HEK293 (cell line): ENCODE data around the gene HRC.

Experiments used
- CTCF ChIA-PET: fragments of 350-600 bp; formaldehyde crosslinking; extraction: SDS; loops from one replicate; lab custom pipeline; 2021; ENCODE audit warnings: antibody characterized with exemption; lab: Yijun Ruan, JAX
- POLR2A ChIA-PET: fragments of 300-600 bp; formaldehyde crosslinking; extraction: SDS; loops from one replicate; lab custom pipeline; 2020; ENCODE audit warnings: antibody characterized with exemption, inconsistent platforms; lab: Yijun Ruan, JAX
- H3K27ac ChIP-seq: fragments of 200-500 bp; sonication (Bioruptor generic); 2 replicates; pipeline ENCODE4 v1.5.1; 2014; ENCODE audit warnings: low read depth, low read length, control low read depth, inconsistent platforms; ENCODE audit errors: extremely low read depth
- H3K36me3 ChIP-seq, 2 experiments: fragments of 200-500 bp in 1 of 2; sonication (Bioruptor generic) in 1 of 2; 1 replicate in 1 of 2; 2 replicates in 1 of 2; pipeline ENCODE4 v1.5.1; 2014 to 2017; ENCODE audit warnings: inconsistent platforms in 2 of 2, low read length in 2 of 2; ENCODE audit not compliant: control insufficient read depth in 2 of 2, insufficient read depth in 1 of 2
- H3K4me1 ChIP-seq: fragments of 200-500 bp; sonication (Bioruptor generic); 2 replicates; pipeline ENCODE4 v1.5.1; 2014; ENCODE audit warnings: mild to moderate bottlenecking, low read length, inconsistent platforms; ENCODE audit not compliant: control insufficient read depth, insufficient read depth
- H3K4me3 ChIP-seq: 2 replicates; pipeline ENCODE4 v1.5.1; 2011; ENCODE audit warnings: low read depth, mild to moderate bottlenecking, control low read depth, low read length, moderate library complexity
- H3K9me3 ChIP-seq: fragments of 200-500 bp; sonication (Bioruptor generic); 2 replicates; pipeline ENCODE4 v1.5.1; 2014; ENCODE audit warnings: low read depth, low read length, inconsistent platforms; ENCODE audit not compliant: control insufficient read depth, insufficient read depth
- INSM2 ChIP-seq: fragments of 450-650 bp; formaldehyde crosslinking; IDR thresholded peaks from 2 replicates; pipeline ENCODE4 v1.5.1; 2016; ENCODE audit warnings: missing biosample characterization, missing genetic modification characterization
- OSR2 ChIP-seq: fragments of 450-650 bp; formaldehyde crosslinking; IDR thresholded peaks from 2 replicates; pipeline ENCODE4 v1.5.1; 2016; ENCODE audit warnings: missing biosample characterization, missing genetic modification characterization
- PATZ1 ChIP-seq: fragments of 450-650 bp; formaldehyde crosslinking; IDR thresholded peaks from 2 replicates; pipeline ENCODE4 v1.5.1; 2016; ENCODE audit warnings: missing biosample characterization, missing genetic modification characterization
- PRDM1 ChIP-seq: fragments of 450-650 bp; formaldehyde crosslinking; IDR thresholded peaks from 2 replicates; pipeline ENCODE4; 2016; ENCODE audit warnings: missing biosample characterization, missing genetic modification characterization
- PRDM2 ChIP-seq: fragments of 450-650 bp; formaldehyde crosslinking; IDR thresholded peaks from 2 replicates; pipeline ENCODE4 v1.5.1; 2016; ENCODE audit warnings: missing biosample characterization, missing genetic modification characterization, borderline replicate concordance
- TSHZ1 ChIP-seq: fragments of 450-650 bp; formaldehyde crosslinking; IDR thresholded peaks from 2 replicates; pipeline ENCODE4 v1.5.1; 2016; ENCODE audit warnings: missing biosample characterization, missing genetic modification characterization, borderline replicate concordance
- ZBTB6 ChIP-seq: fragments of 450-650 bp; formaldehyde crosslinking; IDR thresholded peaks from 2 replicates; pipeline ENCODE4 v1.5.1; 2017; ENCODE audit warnings: missing biosample characterization, missing genetic modification characterization
- ZBTB8A ChIP-seq: fragments of 450-650 bp; formaldehyde crosslinking; IDR thresholded peaks from 2 replicates; pipeline ENCODE4 v1.5.1; 2016; ENCODE audit warnings: missing biosample characterization, missing genetic modification characterization
- ZNF292 ChIP-seq: fragments of 450-650 bp; formaldehyde crosslinking; IDR thresholded peaks from 2 replicates; pipeline ENCODE4 v1.5.1; 2016; ENCODE audit warnings: low read depth, missing biosample characterization, missing genetic modification characterization, borderline replicate concordance
- ZNF354C ChIP-seq: fragments of 450-650 bp; formaldehyde crosslinking; IDR thresholded peaks from 2 replicates; pipeline ENCODE4 v1.5.1; 2016; ENCODE audit warnings: missing biosample characterization, missing genetic modification characterization, low read depth, borderline replicate concordance
- ZNF37A ChIP-seq: fragments of 450-650 bp; IDR thresholded peaks from 2 replicates; pipeline ENCODE4 v1.5.1; 2018; ENCODE audit warnings: missing biosample characterization, missing genetic modification characterization
- ZNF501 ChIP-seq: fragments of 450-650 bp; formaldehyde crosslinking; IDR thresholded peaks from 2 replicates; pipeline ENCODE4 v1.5.1; 2016; ENCODE audit warnings: missing biosample characterization, missing genetic modification characterization
- ZNF558 ChIP-seq: fragments of 450-650 bp; formaldehyde crosslinking; IDR thresholded peaks from 2 replicates; pipeline ENCODE4 v1.5.1; 2016; ENCODE audit warnings: missing biosample characterization, missing genetic modification characterization
- ZNF560 ChIP-seq: fragments of 450-650 bp; formaldehyde crosslinking; IDR thresholded peaks from 2 replicates; pipeline ENCODE4 v1.5.1; 2017; ENCODE audit warnings: missing biosample characterization, missing genetic modification characterization, borderline replicate concordance
- ZNF624 ChIP-seq: fragments of 450-650 bp; formaldehyde crosslinking; IDR thresholded peaks from 2 replicates; pipeline ENCODE4 v1.5.1; 2017; ENCODE audit warnings: missing biosample characterization, missing genetic modification characterization
- ZNF664 ChIP-seq: fragments of 450-650 bp; formaldehyde crosslinking; IDR thresholded peaks from 2 replicates; pipeline ENCODE4 v1.5.1; 2016; ENCODE audit warnings: missing biosample characterization, missing genetic modification characterization
- ZNF747 ChIP-seq: fragments of 450-650 bp; formaldehyde crosslinking; IDR thresholded peaks from 2 replicates; pipeline ENCODE4 v1.5.1; 2016; ENCODE audit warnings: missing biosample characterization, missing genetic modification characterization

Gene HRC

GRCh38 chr19:49155005-49155819, at the start of gene HRC:
TSS of gene HRC (minus strand) at chr19:49155396. CDS start at chr19:49155237, 159 bp downstream.
- Histone ChIP-seq H3K4me3 (no peak within 1 kb of the TSS), H3K27ac (no peak within 1 kb of the TSS), H3K4me1 (peaks cover 7% of the 10 kb centered on the region), H3K9me3 (no peaks in the 10 kb centered on the region), H3K36me3 (no peaks in the 10 kb centered on the region)
- TF ChIP-seq PRDM2 = no peak
- no peak for TF ChIP-seq PRDM1 (tag by site-specific recombination)
- no peak for TF ChIP-seq ZNF292 (tag by site-specific recombination)
- no peak for TF ChIP-seq TSHZ1
- TF ChIP-seq ZNF664 (tag by site-specific recombination) = no peak
- TF ChIP-seq ZNF37A (tag by site-specific recombination) = no peak
- TF ChIP-seq ZNF354C = no peak
- no peak for TF ChIP-seq ZBTB8A (tag by site-specific recombination)
- TF ChIP-seq ZNF560 = no peak
- POLR2A ChIA-PET = interaction anchor here (0.6 kb wide), 1 partner anchor 28 kb away, joined by 3 read pairs; no protein-coding TSS in a partner anchor
- CTCF ChIA-PET = interaction anchor here (0.7 to 1.3 kb wide), 3 partner anchors 9 to 70 kb away, joined by 3 to 6 read pairs (median 4); no protein-coding TSS in a partner anchor

- Histone ChIP-seq H3K36me3 (peaks cover 6 to 23% of the 10 kb centered on the region in 2 experiments; a peak in 2 of 3 replicates), H3K4me3 (no peak overlapping the region), H3K9me3 (no peaks in the 10 kb centered on the region), H3K27ac (no peak overlapping the region), H3K4me1 (no peaks in the 10 kb centered on the region)
- CTCF ChIA-PET = interaction anchor here (0.7 to 1.3 kb wide), 3 partner anchors 12 to 333 kb away, joined by 3 read pairs; no protein-coding TSS in a partner anchor
- TF ChIP-seq ZNF501 (tag by site-specific recombination) (no peak), ZNF624 (tag by site-specific recombination) (no peak), INSM2 (tag by site-specific recombination) (no peak), ZNF558 (tag by site-specific recombination) (no peak), PATZ1 (tag by site-specific recombination) (no peak), ZNF747 (tag by site-specific recombination) (no peak), ZBTB6 (no peak), OSR2 (no peak)
- POLR2A ChIA-PET = interaction anchor here (0.6 kb wide), 1 partner anchor 74 kb away, joined by 3 read pairs; no protein-coding TSS in a partner anchor
These were observed 45.8 kb upstream of the HRC start for GRCh38 chr19:49201042-49201441.
